Ovary (tissue), 3 donors: Measurements from ENCODE around the gene LTO1.

Source experiments
- CTCF ChIP-seq, 3 donors: fragments of 450-650 bp in 2 of 3; fragments of 200-600 bp in 1 of 3; IDR thresholded peaks; one replicate each; pipeline versions ENCODE4 v1.5.1 to v1.8.0; 2016 to 2022; ENCODE audit warnings: antibody characterized with exemption in 3 of 3, mild to moderate bottlenecking in 1 of 3
- EP300 ChIP-seq: sonication (generic); formaldehyde crosslinking; IDR thresholded peaks from one replicate; pipeline ENCODE4 v1.6.1; 2017; ENCODE audit warnings: antibody characterized with exemption
- POLR2A ChIP-seq: fragments of 450-650 bp; IDR thresholded peaks from one replicate; pipeline ENCODE4 v1.6.1; 2017; ENCODE audit warnings: antibody characterized with exemption, mild to moderate bottlenecking, moderate library complexity
- donor health status: DM: no; HTN: no; CAD: no.

GRCh38 chr11:69642549-69642912 lies 32.6 kb downstream of the LTO1 start:
- no peak for TF ChIP-seq POLR2A
- no peak for TF ChIP-seq EP300
- TF ChIP-seq CTCF (IDR thresholded peaks at IDR 0.05) = no peak
